Amniotic stem cell (primary cell): ENCODE measurements around the gene HSPA8.
"Not testable (repeated sequence)": the region's sequence is repeated elsewhere in the genome, so short reads cannot be mapped to it uniquely, and the experiment has no call there.

Experiments used
- DNase-seq: peaks from one replicate; lab custom pipeline; 2025; lab: John Stamatoyannopoulos, UW

Gene HSPA8

GRCh38 chr11:123072332-123072761 lies 10.4 kb upstream of the HSPA8 start:
- no peak for DNase-seq

GRCh38 chr11:123069908-123070821 lies 8.2 kb upstream of the HSPA8 start:
- DNase-seq = no peak

- DNase-seq = no peak
Measured at GRCh38 chr11:123065621-123066020, 3.7 kb upstream of the HSPA8 start.

GRCh38 chr11:123063826-123064657 lies 2.1 kb upstream of the HSPA8 start:
- DNase-seq = no peak

GRCh38 chr11:123062892-123063825 lies 1.2 kb upstream of the HSPA8 start:
- DNase-seq = no peak

GRCh38 chr11:123062158-123062891 lies 389 bp upstream of the HSPA8 start:
- peak; percentile 100 for DNase-seq

GRCh38 chr11:123060277-123061000 lies 1.5 kb downstream of the HSPA8 start:
- DNase-seq = no peak

GRCh38 chr11:123059041-123059920 lies 2.7 kb downstream of the HSPA8 start:
- DNase-seq = not testable (repeated sequence)

- no peak for DNase-seq
Measured at GRCh38 chr11:123057661-123058305, 4.2 kb downstream of the HSPA8 start.

GRCh38 chr11:123056835-123057491 lies 5.0 kb downstream of the HSPA8 start:
- no peak for DNase-seq

GRCh38 chr11:123055191-123055901 lies 6.6 kb downstream of the HSPA8 start:
- no peak for DNase-seq

- DNase-seq = peak; percentile 73
Measured at GRCh38 chr11:123054301-123055065, 7.5 kb downstream of the HSPA8 start.

GRCh38 chr11:123052901-123053721 lies 8.8 kb downstream of the HSPA8 start:
- DNase-seq = no peak

- DNase-seq = no peak
Measured at GRCh38 chr11:123051634-123052033, 10.3 kb downstream of the HSPA8 start.

GRCh38 chr11:123051146-123051545 lies 10.8 kb downstream of the HSPA8 start:
- no peak for DNase-seq

- no peak for DNase-seq
Measured at GRCh38 chr11:123047947-123048293, 14.0 kb downstream of the HSPA8 start.
